ENCODE measurements around the gene KRTAP3-2. TPM values are rescaled to one million over a fixed set of nuclear protein-coding genes. Genes with fewer than 3 reads are reported as not detected.

The KRTAP3-2 gene
- total and polyA plus RNA-seq, 12 donors, result not detected

DNA sequence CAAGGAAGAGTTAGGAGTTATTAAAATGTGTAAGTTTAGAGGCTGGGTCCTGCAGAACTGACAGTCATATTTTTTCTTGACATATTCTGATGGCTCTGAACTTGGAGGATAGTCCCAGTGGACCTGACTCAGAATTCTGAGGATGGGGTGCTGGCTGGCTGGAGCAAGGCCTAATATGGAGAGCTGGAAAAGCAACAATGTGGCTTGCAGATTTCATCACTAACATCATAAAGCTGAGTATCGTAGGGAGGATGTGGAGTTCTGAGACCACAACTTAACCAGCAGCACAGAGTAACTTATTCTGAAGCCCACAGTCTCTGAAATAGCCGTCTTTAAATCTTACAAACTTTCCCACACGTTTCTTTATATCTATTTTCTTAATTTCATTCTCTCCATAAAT, 25.0 kb upstream of the KRTAP3-2 start:
- peaks cover 0 to 10% (median 0%) of the 10 kb centered on the region in 11 donors for H3K9me3 ChIP-seq
- no peak for TF ChIP-seq CTCF (IDR thresholded peaks at IDR 0.05)
- intact Hi-C loops (cut with DNase I), result no loop called here
- no peak overlapping the region for H3K4me3 ChIP-seq
- peaks cover 0 to 37% (median 25%) of the 10 kb centered on the region in 7 donors for H3K27me3 ChIP-seq
- WGBS, 2 donors, result 72 to 79% methylated on average over 3 of the region's 3 CpGs
- no peaks in the 10 kb centered on the region for H3K4me1 ChIP-seq
- ATAC-seq, result no peak
- H3K27ac ChIP-seq, result no peak overlapping the region
- no peaks in the 10 kb centered on the region for H3K36me3 ChIP-seq
- DNase-seq, result no peak

- no peak for DNase-seq
- Histone ChIP-seq H3K9me3 (peaks cover 0 to 10% (median 0%) of the 10 kb centered on the region in 11 donors), H3K4me1 (no peaks in the 10 kb centered on the region), H3K4me3 (no peak overlapping the region), H3K27ac (no peak overlapping the region), H3K36me3 (no peaks in the 10 kb centered on the region), H3K27me3 (peaks cover 0 to 7% (median 0%) of the 10 kb centered on the region in 7 donors)
- intact Hi-C loops (cut with DNase I), result no loop called here
- ATAC-seq, result no peak
- no peak for TF ChIP-seq CTCF (IDR thresholded peaks at IDR 0.05)
Measured at GRCh38 chr17:41020336-41020735, 20.6 kb upstream of the KRTAP3-2 start.

DNA sequence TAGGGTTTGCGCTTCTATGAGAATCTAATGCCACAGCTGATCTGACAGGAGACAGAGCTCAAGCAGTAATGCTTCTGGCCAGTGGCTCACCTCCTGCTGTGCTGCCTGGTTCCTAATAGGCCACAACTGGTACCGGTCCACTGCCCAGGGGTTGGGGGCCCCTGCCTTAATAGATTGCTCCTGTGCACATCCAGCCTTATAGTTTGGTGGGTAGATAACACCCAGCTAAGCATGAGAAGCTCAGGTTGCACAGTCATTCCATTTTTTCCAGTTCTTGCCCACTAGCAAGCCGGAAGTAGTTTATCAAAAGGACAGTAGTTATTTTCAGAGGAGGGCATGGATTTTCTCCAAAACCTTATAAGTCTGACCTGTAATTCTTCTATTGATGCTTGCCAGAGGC, 19.7 kb upstream of the KRTAP3-2 start:
- intact Hi-C loops (cut with DNase I), result no loop called here
- Histone ChIP-seq H3K27me3 (peaks cover 0 to 7% (median 0%) of the 10 kb centered on the region in 7 donors), H3K4me1 (no peaks in the 10 kb centered on the region), H3K4me3 (no peak overlapping the region), H3K9me3 (peaks cover 0 to 10% (median 0%) of the 10 kb centered on the region in 11 donors), H3K36me3 (no peaks in the 10 kb centered on the region), H3K27ac (no peak overlapping the region)
- ATAC-seq, result no peak
- no peak for TF ChIP-seq CTCF (IDR thresholded peaks at IDR 0.05)
- 94 to 95% methylated on average over 3 of the region's 3 CpGs for WGBS, 2 donors
- DNase-seq, result no peak

DNA sequence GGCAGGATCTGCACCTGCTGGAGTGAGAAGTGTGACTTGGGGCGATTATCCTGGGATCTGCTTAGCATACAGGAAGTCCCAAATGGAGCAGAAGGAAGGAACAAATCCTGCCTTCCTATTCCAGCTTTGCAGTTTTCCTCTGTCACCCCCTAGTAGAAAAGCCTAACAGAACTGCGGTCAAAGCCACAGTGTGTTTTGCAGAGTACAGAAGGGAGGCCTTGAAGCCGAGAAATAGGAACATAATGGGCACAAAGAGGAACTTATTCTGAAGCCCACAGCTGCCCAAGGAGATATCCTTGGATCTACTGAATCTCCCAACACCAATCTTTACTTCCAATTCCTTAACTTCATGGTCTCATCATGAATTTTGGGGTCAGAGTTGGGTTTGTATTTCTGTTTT, 18.8 kb upstream of the KRTAP3-2 start:
- DNase-seq (no peak), ATAC-seq (no peak)
- TF ChIP-seq CTCF (IDR thresholded peaks at IDR 0.05), result no peak
- peaks cover 0 to 7% (median 0%) of the 10 kb centered on the region in 7 donors for H3K27me3 ChIP-seq
- 72 to 73% methylated on average over 3 of the region's 3 CpGs for WGBS, 2 donors
- no peak overlapping the region for H3K4me3 ChIP-seq
- peaks cover 0 to 2% (median 0%) of the 10 kb centered on the region in 9 donors for H3K4me1 ChIP-seq
- intact Hi-C loops (cut with DNase I), result no loop called here
- H3K27ac ChIP-seq, result no peak overlapping the region
- no peaks in the 10 kb centered on the region for H3K36me3 ChIP-seq
- H3K9me3 ChIP-seq, result peaks cover 0 to 10% (median 0%) of the 10 kb centered on the region in 11 donors
